ENCODE results near the gene STXBP6.

The STXBP6 gene

GRCh38 chr14:24777678-24778077, 272.3 kb downstream of the STXBP6 start:
- no peak for TF ChIP-seq POLR2AphosphoS5 (IDR thresholded peaks at IDR 0.05; ENCODE audit: low read depth, low read length)
- TF ChIP-seq FOXP2 (optimal IDR thresholded peaks at IDR 0.05; ENCODE audit: borderline replicate concordance, extremely low read depth, extremely low read length, insufficient read depth) = no peak
- TF ChIP-seq REST (IDR thresholded peaks at IDR 0.05; ENCODE audit: insufficient read depth in 1 of 2, low read depth in 2 of 2, low read length in 2 of 2) = no peak
- no peak for TF ChIP-seq SIN3A (IDR thresholded peaks at IDR 0.05; ENCODE audit: borderline replicate concordance, insufficient read depth, low read length)
- TF ChIP-seq TAF1 (IDR thresholded peaks at IDR 0.05; ENCODE audit: borderline replicate concordance, insufficient read depth, low read length) = no peak

- TF ChIP-seq TAF1 (IDR thresholded peaks at IDR 0.05; ENCODE audit: borderline replicate concordance, insufficient read depth, low read length) (no peak), SIN3A (IDR thresholded peaks at IDR 0.05; ENCODE audit: borderline replicate concordance, insufficient read depth, low read length) (no peak), FOXP2 (optimal IDR thresholded peaks at IDR 0.05; ENCODE audit: borderline replicate concordance, extremely low read depth, extremely low read length, insufficient read depth) (no peak), REST (IDR thresholded peaks at IDR 0.05; ENCODE audit: insufficient read depth in 1 of 2, low read depth in 2 of 2, low read length in 2 of 2) (no peak), POLR2AphosphoS5 (IDR thresholded peaks at IDR 0.05; ENCODE audit: low read depth, low read length) (no peak)
These were observed 274.0 kb downstream of the STXBP6 start for GRCh38 chr14:24775950-24776349.

GRCh38 chr14:24774187-24774915, 275.6 kb downstream of the STXBP6 start:
- TF ChIP-seq TAF1 (IDR thresholded peaks at IDR 0.05; ENCODE audit: borderline replicate concordance, insufficient read depth, low read length) = no peak
- TF ChIP-seq POLR2AphosphoS5 (IDR thresholded peaks at IDR 0.05; ENCODE audit: low read depth, low read length) = no peak
- no peak for TF ChIP-seq REST (IDR thresholded peaks at IDR 0.05; ENCODE audit: insufficient read depth in 1 of 2, low read depth in 2 of 2, low read length in 2 of 2)
- no peak for TF ChIP-seq FOXP2 (optimal IDR thresholded peaks at IDR 0.05; ENCODE audit: borderline replicate concordance, extremely low read depth, extremely low read length, insufficient read depth)
- TF ChIP-seq SIN3A (IDR thresholded peaks at IDR 0.05; ENCODE audit: borderline replicate concordance, insufficient read depth, low read length) = no peak

- no peak for TF ChIP-seq POLR2AphosphoS5 (IDR thresholded peaks at IDR 0.05; ENCODE audit: low read depth, low read length)
- TF ChIP-seq SIN3A (IDR thresholded peaks at IDR 0.05; ENCODE audit: borderline replicate concordance, insufficient read depth, low read length) = no peak
- TF ChIP-seq REST (IDR thresholded peaks at IDR 0.05; ENCODE audit: insufficient read depth in 1 of 2, low read depth in 2 of 2, low read length in 2 of 2) = no peak
- no peak for TF ChIP-seq TAF1 (IDR thresholded peaks at IDR 0.05; ENCODE audit: borderline replicate concordance, insufficient read depth, low read length)
- TF ChIP-seq FOXP2 (optimal IDR thresholded peaks at IDR 0.05; ENCODE audit: borderline replicate concordance, extremely low read depth, extremely low read length, insufficient read depth) = no peak
These were observed 283.5 kb downstream of the STXBP6 start for GRCh38 chr14:24766434-24766833.
